Kasumi-1 (cell line): ENCODE data around the gene FUZ.

Experiments
- DNase-seq, 2 experiments: peaks; one replicate each; lab custom pipeline; 2025; lab: John Stamatoyannopoulos, UW

Gene FUZ

GRCh38 chr19:49850487-49851342 lies 37.6 kb upstream of the FUZ start, which contains the start of gene PTOV1:
TSS of gene PTOV1 (plus strand) at chr19:49851159.
- DNase-seq = peak; percentile 85 to 86

DNA sequence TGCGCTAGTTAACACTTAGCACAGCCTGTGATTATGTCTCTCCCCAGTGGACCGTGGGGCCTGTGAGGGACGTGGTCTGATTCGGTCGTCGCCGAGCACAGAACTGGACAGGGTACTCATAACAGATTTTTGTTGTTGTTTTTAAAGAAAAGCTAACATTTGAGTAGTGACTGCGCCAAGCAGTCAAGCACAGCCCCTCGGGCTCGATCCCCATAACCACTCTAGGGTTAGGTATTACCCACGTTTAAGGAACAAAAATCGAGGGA lies 37.1 kb upstream of the FUZ start:
- DNase-seq = no peak

- DNase-seq = no peak
Measured at GRCh38 chr19:49849433-49850220, 36.5 kb upstream of the FUZ start.

GRCh38 chr19:49848938-49849337 lies 35.8 kb upstream of the FUZ start:
- no peak for DNase-seq

DNA sequence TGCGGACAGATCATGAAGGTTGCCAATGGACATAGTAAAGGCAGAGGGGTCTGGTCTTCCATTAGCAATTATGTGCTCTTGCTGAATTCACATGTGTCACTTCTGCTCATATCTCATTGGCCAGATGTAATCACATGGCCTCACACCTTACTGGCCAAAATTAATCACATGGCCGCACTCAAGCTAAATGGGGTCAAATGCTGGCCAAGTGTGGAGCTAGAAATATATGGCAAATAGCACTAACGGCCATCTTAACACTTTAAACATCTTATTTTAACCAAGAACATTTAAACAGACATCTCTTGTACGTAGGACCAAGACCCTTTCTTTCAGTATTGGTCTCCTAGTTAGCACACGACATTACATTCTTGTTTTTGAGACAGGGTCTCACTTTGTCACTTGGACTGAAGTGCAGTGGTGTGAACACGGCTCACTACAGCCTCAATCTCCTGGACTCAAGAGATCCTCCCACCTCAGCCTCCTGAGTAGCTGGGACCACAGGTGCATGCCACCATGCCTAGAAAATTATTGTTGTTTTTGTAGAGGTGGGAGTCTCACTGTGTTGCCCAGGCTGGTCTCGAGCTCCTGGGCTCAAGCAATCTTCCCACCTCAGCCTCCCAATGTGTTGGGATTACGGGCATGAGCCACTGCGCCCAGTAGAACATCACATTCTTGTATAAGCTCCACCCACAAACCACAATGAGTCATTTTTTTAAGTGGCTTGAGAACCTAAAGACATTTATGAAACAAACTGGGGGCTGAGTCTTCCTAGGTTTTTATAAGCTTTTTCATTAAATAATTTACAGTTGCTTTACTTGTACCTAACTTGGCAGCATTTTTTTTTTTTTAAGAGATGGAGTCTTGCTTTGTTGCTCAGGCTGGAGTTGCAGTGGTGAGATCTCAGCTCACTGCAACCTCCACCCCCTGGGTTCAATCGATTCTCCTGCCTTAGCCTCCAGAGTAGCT lies 34.9 kb upstream of the FUZ start:
- DNase-seq = peak; percentile 59 to 65

- DNase-seq = no peak
Measured at GRCh38 chr19:49846408-49846807, 33.3 kb upstream of the FUZ start.

- no peak for DNase-seq
Measured at GRCh38 chr19:49845414-49845813, 32.3 kb upstream of the FUZ start.

DNA sequence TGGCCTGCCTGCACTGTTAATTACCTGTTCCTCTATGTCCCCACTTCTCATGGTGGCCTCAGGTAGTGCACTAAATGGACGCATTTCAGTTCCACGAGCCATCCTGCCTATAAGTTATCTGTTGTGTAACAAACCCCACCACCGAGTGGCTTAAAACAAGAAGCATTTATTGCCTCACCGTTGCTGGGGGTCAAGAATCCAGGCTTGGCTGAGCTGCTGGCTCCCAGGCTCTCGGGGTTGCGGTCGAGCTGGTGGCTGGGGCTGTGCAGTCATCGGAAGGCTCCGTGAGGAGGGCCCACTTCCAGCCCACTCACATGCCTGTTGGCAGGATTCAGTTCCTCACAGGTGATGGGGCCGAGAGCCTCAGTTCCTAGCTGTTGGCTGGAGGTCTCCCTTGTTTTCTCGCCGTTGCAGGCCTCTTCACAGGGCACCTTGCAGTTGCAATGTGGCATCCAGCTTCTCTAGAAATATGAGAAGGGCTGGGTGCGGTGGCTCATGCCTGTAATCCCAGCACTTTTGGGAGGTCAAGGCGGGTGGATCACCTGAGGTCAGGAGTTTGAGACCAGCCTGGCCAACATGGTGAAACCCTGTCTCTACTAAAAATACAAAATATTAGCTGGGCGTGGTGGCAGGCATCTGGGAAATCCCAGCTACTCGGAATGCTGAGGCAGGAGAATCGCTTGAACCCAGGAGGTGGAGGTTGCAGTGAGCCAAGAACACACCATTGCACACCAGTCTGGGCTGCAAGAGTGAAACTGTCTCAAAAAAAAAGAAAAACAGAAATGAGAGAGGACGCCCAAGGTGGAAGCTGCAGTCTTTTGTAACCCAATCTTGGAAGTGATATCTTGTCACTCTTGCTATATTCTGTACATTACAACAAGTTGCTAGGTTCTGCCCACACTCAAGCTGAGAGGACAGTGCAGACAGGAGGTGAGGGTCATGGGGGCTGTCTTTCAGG lies 31.3 kb upstream of the FUZ start:
- DNase-seq = no peak

- DNase-seq = no peak
Measured at GRCh38 chr19:49843265-49843664, 30.2 kb upstream of the FUZ start.

DNA sequence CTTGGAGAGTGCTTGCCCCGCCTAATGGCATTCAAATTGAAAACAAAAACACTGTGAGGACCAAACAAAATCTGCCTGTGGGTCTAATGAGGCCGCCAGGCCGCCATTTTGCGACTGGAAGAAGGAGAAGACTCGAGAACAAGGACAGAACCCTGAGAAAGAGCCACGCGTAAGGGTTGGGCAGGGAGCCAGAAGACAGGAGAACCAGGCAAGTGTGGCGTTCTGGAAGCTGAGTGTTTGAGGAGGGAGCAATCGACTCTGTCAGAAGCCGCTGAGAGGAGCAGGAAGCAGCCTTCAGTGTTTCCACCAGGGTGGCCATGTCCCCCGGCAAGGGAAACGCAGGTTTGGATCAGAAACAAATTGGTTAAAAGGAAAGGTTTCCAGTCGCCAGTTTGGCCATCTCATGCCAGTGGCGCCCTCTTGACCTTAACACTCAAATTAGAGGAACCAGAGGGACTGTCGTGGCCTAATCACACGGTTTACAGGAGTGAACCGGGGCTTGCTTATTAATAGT lies 27.7 kb upstream of the FUZ start:
- DNase-seq = no peak

GRCh38 chr19:49840321-49840720 lies 27.2 kb upstream of the FUZ start:
- no peak for DNase-seq

GRCh38 chr19:49839713-49840112 lies 26.6 kb upstream of the FUZ start:
- DNase-seq = no peak

DNA sequence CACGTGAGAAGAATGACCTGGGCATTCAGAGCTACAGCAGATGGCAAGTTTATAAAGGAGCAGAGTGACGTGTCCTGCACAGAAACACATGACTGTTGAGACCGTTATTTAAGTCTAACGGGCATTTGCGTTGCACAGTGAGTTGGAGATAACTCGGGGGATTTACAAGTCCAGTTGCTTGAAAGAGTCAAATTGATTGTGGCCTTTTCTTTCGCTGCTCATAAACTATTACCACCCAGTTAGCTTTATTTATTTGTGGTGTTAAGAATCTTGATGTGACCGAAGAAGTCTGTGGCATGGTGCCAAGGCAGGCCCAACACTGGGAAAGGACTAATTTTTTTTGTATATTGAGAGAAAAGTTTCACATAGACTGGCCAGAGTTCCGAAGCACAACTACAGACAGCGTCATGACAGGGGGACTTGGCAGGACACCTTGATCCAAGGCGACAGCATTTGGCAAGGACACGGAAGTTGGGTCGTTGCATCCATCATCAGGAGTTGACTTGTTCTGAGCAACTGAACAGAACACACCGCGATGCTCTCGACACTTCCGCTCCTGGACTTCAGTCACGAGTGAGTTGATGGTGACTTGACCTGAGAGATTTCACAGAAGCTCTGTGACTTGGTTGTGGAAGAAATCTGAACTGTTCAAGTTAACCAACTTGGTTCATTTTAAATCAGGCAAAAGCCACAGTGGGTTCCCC lies 25.9 kb upstream of the FUZ start:
- DNase-seq = no peak

GRCh38 chr19:49837425-49837824 lies 24.3 kb upstream of the FUZ start:
- no peak for DNase-seq

DNA sequence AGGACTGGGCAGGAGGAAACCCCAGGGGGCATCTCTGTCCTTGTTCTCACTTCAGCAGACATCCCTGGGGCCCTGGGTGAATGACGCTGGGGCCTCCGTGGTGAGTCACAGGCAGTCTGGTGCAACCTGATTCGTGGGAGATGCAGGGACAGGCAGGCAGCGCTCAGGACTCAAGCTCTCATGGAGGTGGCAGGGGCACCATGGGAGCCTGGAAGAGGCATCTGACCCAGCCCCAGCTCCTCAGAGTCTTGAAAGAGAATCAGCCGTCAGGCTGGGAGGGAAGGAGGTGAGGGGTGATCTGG lies 23.9 kb upstream of the FUZ start:
- no peak for DNase-seq

DNA sequence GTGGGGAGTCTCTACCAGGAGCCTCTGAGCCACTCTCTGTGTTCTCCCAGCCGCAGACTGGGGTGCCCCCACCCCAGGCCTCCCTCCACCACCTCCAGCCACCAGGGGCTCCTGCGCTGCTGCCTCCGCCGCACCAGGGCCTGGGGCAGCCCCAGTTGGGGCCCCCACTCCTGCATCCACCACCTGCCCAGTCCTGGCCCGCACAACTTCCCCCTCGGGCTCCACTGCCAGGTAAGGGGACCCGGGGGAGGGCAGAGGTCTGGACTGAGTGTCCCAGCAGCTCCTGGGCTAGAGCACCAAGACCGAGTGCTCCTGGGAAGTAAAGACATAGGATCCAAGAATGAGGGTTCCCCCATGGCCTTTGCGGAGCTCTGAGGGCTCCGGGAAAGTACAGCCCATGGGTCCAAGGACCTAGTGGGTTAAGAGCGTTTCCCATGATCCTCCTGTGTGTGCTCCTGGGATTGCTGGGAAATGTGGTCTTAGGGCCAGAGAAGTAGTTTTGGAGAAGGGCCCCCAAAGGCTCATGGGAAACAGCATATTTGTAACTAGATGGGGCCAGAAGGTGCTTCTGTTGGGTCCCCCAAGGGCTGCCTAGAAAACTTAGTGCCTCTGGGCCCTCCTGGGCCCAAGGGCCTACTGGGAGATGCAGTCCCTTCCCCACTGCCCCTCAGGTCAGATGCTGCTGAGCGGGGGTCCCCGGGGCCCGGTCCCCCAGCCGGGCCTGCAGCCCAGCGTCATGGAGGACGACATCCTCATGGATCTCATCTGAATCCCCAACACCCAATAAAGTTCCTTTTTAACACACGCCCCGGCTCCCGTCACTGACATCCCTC lies 23.3 kb upstream of the FUZ start:
- no peak for DNase-seq

- DNase-seq = no peak
Measured at GRCh38 chr19:49835562-49835961, 22.5 kb upstream of the FUZ start.

DNA sequence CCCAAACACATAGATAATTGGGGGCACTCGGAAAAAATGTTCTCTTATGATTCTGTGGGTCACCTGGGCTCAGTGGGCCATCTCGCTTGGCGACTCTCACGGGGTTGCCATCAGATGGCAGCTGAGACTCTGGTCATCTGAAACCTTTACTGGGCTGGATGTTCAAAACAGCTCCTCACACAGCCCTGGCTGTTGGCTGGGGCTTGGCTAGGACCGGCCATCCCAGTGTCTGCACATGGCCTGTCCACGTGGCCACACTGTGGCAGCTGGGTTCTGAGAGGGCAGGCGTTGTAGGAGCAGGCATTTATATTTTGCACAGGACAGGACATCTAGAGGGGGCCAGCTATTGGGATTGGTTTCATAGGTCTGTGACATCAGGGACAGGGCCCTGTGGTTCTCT lies 20.5 kb upstream of the FUZ start:
- DNase-seq = no peak

DNA sequence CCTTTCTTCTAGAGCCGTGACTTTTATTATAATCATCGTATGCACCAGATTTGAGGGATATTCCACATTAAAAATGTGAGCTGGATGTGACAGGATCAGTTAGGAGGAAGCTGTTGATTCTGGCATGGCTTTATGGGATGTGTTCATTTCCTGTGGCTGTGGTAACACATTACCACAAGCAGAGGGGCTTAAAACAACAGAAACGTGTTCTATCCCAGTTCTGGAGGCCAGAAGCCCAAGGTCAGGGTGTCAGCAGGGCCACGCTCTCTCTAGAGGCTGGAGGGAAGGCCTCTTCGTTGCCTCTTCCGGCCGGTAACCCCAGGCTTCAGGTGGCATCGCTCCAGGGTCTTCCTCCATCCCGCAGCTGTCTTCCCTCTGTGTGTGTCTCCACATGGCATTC lies 19.5 kb upstream of the FUZ start:
- DNase-seq = peak; percentile 79 to 80

DNA sequence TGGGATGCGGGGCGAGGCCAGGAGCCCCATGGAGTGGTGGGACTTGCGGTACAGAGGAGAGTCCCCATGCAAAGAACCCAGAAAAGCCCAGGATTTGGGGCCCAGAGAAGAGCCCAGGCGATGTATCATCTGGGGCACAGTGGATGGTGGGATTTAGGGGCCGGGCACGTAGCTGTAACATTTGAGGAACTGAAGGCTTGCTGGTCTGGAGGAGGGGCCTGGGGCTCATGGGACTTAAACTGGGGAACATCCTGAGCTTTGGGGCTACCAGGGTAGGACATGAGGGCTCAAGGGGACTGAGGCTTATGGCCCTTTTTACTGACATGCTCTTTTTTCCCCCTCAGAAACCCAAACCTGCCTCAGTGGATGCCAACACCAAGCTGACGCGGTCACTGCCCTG lies 18.5 kb upstream of the FUZ start:
- DNase-seq = peak; percentile 17 to 36
